D721Med (cell line): Measurements from ENCODE around the gene STXBP1.

ENCODE experiments used
- DNase-seq: peaks from one replicate; pipeline ENCODE4 v3.0.0; 2011; ENCODE audit warnings: low spot score; ENCODE audit not compliant: insufficient read length
- FAIRE-seq: peaks from 2 replicates; lab custom pipeline; 2011; peaks lifted over from hg19 to GRCh38; lab: Jason Lieb, UNC
- TF ChIP-seq, protein P1 (sequence below): IDR thresholded peaks from 2 replicates; pipeline ENCODE4 v1.5.1; 2012; ENCODE audit warnings: mild to moderate bottlenecking, control low read depth; ENCODE audit not compliant: insufficient read depth; ENCODE audit errors: missing control alignments

The STXBP1 gene

DNA sequence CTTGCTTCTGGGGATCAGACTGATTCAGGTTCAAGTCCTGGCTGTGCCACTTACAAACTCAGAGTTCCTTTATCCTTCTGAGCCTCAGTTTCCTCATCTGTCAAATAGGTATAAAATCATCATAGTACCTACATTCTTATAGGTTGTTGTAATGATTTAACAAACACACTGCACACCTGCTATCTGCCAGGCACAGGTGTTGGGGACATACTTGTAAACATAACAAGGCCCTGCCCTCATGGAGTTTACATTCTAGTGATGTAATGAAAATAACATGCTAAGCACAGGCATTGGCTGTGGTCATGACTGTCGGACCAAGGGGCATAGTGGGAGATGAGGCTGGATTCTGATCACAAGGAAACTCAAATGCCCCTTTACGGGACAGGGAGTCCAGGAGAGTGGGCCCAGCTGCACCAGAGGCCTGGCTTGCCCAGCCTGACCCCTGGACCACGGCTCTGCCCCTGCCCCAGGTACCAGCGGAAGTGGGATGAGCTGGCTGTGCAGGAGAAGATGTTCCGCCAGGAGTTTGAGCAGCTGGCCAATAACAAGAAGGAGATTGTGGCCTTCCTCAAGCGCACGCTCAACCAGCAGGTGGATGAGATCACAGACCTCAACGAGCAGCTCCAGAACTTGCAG, 97.0 kb downstream of the STXBP1 start:
- TF ChIP-seq, protein P1, sequence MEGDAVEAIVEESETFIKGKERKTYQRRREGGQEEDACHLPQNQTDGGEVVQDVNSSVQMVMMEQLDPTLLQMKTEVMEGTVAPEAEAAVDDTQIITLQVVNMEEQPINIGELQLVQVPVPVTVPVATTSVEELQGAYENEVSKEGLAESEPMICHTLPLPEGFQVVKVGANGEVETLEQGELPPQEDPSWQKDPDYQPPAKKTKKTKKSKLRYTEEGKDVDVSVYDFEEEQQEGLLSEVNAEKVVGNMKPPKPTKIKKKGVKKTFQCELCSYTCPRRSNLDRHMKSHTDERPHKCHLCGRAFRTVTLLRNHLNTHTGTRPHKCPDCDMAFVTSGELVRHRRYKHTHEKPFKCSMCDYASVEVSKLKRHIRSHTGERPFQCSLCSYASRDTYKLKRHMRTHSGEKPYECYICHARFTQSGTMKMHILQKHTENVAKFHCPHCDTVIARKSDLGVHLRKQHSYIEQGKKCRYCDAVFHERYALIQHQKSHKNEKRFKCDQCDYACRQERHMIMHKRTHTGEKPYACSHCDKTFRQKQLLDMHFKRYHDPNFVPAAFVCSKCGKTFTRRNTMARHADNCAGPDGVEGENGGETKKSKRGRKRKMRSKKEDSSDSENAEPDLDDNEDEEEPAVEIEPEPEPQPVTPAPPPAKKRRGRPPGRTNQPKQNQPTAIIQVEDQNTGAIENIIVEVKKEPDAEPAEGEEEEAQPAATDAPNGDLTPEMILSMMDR: no peak
- DNase-seq (no peak), FAIRE-seq (no peak)

DNA sequence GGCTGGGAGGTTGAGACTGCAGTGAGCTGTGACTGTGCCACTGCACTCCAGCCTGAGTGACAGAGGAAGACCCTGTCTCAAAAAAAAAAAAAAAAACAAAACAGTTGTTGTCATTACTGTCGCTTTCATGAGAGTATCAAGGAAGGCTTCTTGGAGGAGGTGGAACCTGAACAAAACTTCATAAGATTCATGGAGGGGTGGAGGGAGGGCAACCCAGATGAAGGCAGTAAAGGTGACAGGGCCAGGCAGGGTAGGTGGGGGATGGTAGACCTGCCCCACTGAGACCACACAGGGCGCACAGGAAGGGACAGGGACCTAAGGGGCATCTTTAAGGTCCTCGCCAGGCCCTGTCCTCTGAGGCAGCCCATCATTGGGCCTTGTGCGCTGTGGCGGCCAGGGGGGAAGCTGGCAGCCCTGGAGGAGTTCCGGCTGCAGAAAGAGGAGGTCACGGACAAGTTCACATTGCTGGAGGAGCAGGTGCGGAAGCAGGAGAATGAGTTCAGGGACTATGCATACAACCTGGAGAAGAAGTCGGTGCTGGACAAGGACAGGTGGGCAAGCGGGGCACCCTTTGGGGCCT, 98.2 kb downstream of the STXBP1 start:
- FAIRE-seq: no peak
- DNase-seq: no peak
- TF ChIP-seq, protein P1: no peak

DNA sequence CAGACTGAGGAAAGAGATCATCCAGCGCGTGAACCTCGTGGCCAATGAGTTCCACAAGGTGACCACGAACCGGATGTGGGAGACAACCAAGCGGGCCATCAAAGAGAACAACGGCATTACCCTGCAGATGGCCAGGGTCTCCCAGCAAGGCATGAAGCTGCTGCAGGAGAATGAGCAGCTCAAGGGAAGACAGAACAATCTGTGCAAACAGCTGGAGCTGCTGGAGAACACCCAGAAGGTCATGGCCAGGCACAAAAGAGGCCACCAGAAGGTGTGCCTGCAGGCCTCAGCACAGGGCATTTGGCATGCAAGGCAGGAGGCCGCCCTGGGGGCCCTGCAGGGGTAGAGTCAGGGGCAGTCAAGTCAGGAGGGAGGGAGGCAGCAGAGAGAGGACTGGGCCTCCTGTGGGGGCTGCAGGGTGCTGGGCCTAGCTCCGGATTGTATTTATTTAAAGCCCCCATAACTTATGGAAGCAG, 99.2 kb downstream of the STXBP1 start:
- TF ChIP-seq, protein P1: no peak
- DNase-seq (no peak), FAIRE-seq (no peak)

DNA sequence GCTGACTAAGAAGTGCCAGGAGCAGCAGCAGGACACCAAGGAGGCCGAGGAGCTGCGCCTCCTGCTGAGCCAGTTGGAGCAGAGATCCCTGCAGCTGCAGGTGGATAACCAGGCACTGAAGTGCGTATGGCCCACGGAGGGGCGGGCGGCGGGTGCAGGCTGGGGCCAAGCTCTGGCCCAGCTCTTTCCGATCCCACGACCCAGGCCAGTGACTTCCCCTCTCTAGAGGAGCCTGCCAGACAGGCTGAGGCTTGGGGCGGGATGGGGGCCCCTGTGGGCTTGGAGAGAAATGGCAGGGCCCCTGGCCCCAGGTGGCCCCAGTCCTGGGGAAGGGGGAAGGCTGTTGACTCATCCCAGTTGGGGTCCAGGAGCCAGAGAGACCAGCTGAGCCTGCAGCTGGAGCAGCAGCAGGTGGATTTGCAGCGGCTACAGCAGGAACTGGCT, 99.8 kb downstream of the STXBP1 start:
- TF ChIP-seq, protein P1: no peak
- FAIRE-seq (no peak), DNase-seq (no peak)

DNA sequence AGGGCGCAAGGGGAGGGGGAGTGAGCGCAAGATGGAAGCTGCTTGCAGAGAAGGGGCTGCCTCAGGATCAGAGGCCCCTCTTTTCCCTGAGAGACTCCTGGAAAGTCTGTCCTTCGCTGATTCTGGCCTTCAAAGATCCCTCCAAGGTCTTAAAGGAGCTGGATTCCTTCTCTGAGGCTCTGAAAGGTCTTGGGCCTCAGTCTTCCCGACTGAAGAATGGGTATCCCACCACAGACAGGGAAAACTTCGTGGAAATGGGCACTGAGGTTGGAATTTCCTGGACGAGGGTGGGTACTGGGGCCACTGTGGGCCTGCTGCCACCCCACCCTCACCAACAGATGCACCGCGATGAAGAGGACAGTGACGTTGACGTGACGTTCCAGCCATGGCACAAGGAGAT, 100.3 kb downstream of the STXBP1 start:
- DNase-seq (no peak), FAIRE-seq (no peak)
- TF ChIP-seq, protein P1: no peak

DNA sequence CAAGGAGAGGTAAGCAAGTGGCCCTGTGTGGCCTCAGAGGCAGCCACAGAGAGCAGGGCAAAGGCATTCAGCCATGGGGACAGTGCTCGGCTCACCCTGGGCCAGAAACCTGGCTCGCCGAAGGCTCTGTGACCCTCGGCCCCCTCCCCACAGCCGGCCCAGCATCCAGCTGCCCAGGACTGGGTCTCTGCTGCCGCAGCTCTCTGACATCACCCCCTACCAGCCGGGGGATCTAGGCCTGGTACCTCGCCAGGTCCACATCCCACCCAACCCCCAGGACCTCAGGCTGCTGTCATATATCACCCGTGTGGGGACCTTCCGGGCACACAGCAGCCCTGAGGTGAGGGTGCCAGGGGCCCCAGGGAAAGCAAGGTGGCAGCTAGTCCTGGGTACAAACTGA, 100.8 kb downstream of the STXBP1 start:
- TF ChIP-seq, protein P1: no peak
- DNase-seq (no peak), FAIRE-seq (no peak)
